Lower leg skin (tissue), 4 donors: ENCODE measurements around the gene BRD3OS. TPM values are rescaled to one million over a fixed set of nuclear protein-coding genes. Genes with fewer than 3 reads are reported as not detected.

Source experiments
- DNase-seq, 2 donors: peaks; one replicate each; pipeline ENCODE4 v3.0.0-alpha.2; 2019; ENCODE audit warnings: low spot score in 2 of 2
- H3K4me3 ChIP-seq: fragments of 200-600 bp; sonication (generic); 2 replicates; pipeline ENCODE4 v1.5.1; 2017; ENCODE audit warnings: mild to moderate bottlenecking, low read depth; ENCODE audit not compliant: poor library complexity, severe bottlenecking
- POLR2A ChIP-seq, 2 donors: fragments of 450-650 bp; IDR thresholded peaks; one replicate each; pipeline ENCODE4 v1.6.1; 2016 to 2017; ENCODE audit warnings: antibody characterized with exemption in 2 of 2, mild to moderate bottlenecking in 1 of 2, moderate library complexity in 1 of 2
- WGBS, 2 donors: methylation state at CpG; one replicate each; pipeline ENCODE4 v1.1.5; 2018; 5-methylcytosine and 5-hydroxymethylcytosine counted together
- intact Hi-C: fragments of 100-400 bp; cut with DNase I; formaldehyde crosslinking; loops from one replicate; pipeline ENCODE4 v1.15.0; 2023; ENCODE audit warnings: low total_unique reads
- total RNA-seq, 4 donors: library from RNA; depleted of rRNA; stranded (reverse); fragments of >200 nt; gene quantifications; one replicate each; pipeline ENCODE4 v1.1.0, GENCODE V29; 2016
- TF ChIP-seq, protein P1 (sequence below), 3 donors: fragments of 450-650 bp; IDR thresholded peaks; one replicate each; pipeline ENCODE4 v1.5.1; 2016; ENCODE audit warnings: antibody characterized with exemption in 3 of 3, mild to moderate bottlenecking in 3 of 3, moderate library complexity in 2 of 3

BRD3OS gene
- total RNA-seq, 4 donors from 2014 or later, result 2.5 to 11.0 (median 6.4) TPM

DNA sequence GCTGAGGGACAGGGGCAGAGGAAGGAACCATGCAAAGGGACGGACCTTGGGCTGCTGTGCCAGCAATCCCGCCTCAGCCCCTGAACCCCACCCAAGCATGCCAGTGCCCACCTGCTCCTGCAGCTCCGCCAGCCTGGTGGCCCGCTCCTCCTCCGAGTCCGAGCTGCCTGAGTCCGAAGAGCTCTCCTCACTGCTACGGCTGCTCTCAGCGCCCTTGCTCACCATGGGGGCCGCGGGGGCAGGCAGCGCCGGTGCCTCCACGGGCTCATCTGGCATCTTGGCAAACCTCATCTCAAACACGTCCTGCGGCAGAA lies 16.3 kb downstream of the BRD3OS start:
- DNase-seq, result no peak
- WGBS, 2 donors, result 94 to 96% methylated on average over 16 of the region's 16 CpGs
- no peak for TF ChIP-seq POLR2A (IDR thresholded peaks at IDR 0.05)
- TF ChIP-seq, protein P1, sequence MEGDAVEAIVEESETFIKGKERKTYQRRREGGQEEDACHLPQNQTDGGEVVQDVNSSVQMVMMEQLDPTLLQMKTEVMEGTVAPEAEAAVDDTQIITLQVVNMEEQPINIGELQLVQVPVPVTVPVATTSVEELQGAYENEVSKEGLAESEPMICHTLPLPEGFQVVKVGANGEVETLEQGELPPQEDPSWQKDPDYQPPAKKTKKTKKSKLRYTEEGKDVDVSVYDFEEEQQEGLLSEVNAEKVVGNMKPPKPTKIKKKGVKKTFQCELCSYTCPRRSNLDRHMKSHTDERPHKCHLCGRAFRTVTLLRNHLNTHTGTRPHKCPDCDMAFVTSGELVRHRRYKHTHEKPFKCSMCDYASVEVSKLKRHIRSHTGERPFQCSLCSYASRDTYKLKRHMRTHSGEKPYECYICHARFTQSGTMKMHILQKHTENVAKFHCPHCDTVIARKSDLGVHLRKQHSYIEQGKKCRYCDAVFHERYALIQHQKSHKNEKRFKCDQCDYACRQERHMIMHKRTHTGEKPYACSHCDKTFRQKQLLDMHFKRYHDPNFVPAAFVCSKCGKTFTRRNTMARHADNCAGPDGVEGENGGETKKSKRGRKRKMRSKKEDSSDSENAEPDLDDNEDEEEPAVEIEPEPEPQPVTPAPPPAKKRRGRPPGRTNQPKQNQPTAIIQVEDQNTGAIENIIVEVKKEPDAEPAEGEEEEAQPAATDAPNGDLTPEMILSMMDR (IDR thresholded peaks at IDR 0.05), result no peak
- no peak overlapping the region for H3K4me3 ChIP-seq
- intact Hi-C loops, result no loop called here

DNA sequence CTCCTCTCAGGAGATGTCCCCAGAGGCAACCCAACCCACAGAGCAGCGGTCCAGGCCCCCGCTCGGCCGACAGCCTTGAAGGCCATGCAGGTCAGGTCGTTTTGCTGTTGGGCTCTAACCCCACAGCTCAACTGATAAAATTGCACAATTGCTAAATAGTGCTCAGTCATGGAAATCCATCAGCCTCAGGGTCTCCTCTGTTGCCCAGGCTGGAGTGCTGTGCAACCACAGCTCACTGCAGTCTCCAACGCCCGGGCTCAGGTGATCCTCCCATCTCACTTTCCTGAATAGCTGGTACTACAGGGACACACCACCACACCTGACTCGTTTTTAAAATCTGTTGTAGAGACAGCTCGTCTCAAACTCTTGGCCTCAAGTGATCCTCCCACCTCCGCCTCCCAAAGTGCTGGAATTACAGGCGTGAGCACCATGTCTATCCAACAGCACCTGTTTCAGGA lies 18.3 kb downstream of the BRD3OS start:
- intact Hi-C loops, result no loop called here
- no peak overlapping the region for H3K4me3 ChIP-seq
- DNase-seq, result no peak
- TF ChIP-seq, protein P1 (IDR thresholded peaks at IDR 0.05), result no peak
- no peak for TF ChIP-seq POLR2A (IDR thresholded peaks at IDR 0.05)
- WGBS, 2 donors, result 85 to 93% methylated on average over 11 of the region's 11 CpGs

DNA sequence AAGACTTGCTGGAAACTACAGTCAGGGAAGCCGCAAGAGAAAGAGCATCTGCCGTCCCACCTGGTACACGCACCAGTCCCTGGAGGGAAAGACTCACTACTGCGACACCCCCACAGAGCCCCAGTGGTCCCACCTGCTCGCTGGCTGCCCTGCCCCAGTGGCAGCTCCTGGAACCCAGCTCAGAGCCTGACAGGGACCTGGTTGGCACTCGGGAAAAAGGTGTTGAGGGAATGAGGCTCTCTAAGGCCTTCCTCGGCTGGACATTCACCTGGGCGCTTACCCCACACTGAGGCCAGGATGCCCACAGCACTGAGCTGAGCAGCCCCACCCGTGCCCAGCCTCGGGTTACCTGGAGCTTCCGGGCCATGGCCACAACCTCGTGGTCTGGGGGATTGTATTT lies 19.7 kb downstream of the BRD3OS start:
- H3K4me3 ChIP-seq, result no peak overlapping the region
- no peak for DNase-seq
- 86 to 96% methylated on average over 11 to 12 of the region's 12 CpGs for WGBS, 2 donors
- TF ChIP-seq, protein P1 (IDR thresholded peaks at IDR 0.05), result no peak
- no peak for TF ChIP-seq POLR2A (IDR thresholded peaks at IDR 0.05)
- intact Hi-C loops, result no loop called here

- H3K4me3 ChIP-seq, result no peak overlapping the region
- no peak for TF ChIP-seq POLR2A (IDR thresholded peaks at IDR 0.05)
- TF ChIP-seq, protein P1 (IDR thresholded peaks at IDR 0.05), result no peak
- 85 to 87% methylated on average over 26 of the region's 26 CpGs for WGBS, 2 donors
- no peak for DNase-seq
- intact Hi-C loops, result no loop called here
Measured at GRCh38 chr9:134045841-134046544, 20.7 kb downstream of the BRD3OS start.

GRCh38 chr9:134046894-134047681 lies 21.8 kb downstream of the BRD3OS start:
- intact Hi-C loops, result no loop called here
- H3K4me3 ChIP-seq, result no peak overlapping the region
- WGBS, 2 donors, result 52% methylated on average over 13 to 21 of the region's 21 CpGs
- DNase-seq, result no peak
- TF ChIP-seq POLR2A (IDR thresholded peaks at IDR 0.05), result no peak
- TF ChIP-seq, protein P1 (IDR thresholded peaks at IDR 0.05), result no peak
